ENCODE measurements around the gene HNF1B.

HNF1B gene

DNA sequence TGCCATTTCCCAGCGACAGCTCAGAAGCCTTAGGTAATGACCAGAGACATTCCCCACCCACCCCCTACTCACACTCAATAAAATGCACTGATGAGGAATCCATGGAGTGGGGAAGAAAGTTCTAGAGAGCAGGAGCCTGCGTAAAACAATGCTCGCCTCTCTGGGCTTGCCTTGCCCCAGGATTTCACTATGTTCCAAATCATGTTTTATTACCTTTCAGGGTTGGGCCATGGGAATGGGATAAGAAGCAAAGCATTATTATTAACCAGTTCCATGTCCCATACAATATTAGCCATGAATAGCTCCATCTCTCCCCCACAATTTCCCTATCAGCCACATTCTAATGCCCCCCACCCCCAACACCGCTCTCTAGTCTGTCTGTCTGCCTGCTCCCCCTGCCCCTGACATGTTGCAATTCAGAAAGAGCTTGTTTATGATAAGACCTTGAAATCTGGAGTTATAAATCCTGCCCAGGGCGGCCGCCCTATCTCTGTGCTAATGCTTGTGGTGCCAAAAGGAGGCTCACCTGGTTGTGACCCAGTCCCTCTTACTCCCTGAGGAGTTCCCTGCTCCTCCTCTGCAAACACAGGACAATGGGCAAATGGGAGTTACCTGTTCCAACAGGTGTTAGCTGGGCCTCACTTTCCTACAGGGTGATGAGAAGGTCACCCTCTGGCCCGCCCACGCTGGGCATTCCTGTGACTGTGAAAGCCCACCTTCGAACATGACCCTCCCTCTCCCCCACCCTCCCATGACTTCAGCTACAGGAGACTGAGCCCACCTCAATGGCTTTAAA lies 73.6 kb downstream of the HNF1B start:
- Histone ChIP-seq H3K9ac (no peak overlapping the region), H3K36me3 (ENCODE audit: control insufficient read depth, insufficient read depth, low read length) (no peaks in the 10 kb centered on the region), H3K27ac (no peak overlapping the region), H3K27me3 (ENCODE audit: control insufficient read depth, insufficient read depth, low read length) (no peaks in the 10 kb centered on the region), H3K79me2 (no peaks in the 10 kb centered on the region), H3K4me2 (ENCODE audit: low read length) (no peak overlapping the region), H3K4me3 (ENCODE audit: low read depth, low read length) (no peak overlapping the region), H3K4me1 (no peaks in the 10 kb centered on the region), H3K9me3 (ENCODE audit: control insufficient read depth, low read length) (no peaks in the 10 kb centered on the region), H2AFZ (no peak overlapping the region)
- TF ChIP-seq, protein P1, sequence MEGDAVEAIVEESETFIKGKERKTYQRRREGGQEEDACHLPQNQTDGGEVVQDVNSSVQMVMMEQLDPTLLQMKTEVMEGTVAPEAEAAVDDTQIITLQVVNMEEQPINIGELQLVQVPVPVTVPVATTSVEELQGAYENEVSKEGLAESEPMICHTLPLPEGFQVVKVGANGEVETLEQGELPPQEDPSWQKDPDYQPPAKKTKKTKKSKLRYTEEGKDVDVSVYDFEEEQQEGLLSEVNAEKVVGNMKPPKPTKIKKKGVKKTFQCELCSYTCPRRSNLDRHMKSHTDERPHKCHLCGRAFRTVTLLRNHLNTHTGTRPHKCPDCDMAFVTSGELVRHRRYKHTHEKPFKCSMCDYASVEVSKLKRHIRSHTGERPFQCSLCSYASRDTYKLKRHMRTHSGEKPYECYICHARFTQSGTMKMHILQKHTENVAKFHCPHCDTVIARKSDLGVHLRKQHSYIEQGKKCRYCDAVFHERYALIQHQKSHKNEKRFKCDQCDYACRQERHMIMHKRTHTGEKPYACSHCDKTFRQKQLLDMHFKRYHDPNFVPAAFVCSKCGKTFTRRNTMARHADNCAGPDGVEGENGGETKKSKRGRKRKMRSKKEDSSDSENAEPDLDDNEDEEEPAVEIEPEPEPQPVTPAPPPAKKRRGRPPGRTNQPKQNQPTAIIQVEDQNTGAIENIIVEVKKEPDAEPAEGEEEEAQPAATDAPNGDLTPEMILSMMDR (IDR thresholded peaks at IDR 0.05): no peak

DNA sequence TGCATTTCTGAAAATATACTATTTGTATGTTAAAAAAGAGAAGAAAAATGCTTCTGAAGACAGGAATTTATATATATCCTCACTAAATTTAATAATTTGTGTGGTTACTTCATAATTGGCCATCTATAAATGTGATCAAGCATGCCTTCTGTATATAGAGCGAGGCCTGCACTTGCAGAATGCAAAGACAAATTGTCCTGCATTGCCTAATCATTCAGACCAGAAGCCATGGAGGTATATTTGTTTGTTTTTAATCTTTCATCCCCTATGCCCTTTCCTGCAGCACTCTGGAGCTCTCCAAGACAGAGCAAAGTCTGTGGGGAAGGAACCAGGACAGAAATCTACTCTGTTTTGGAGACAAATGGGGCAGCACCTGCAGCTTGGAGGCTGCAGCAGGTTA lies 77.8 kb downstream of the HNF1B start:
- H3K27me3 ChIP-seq (ENCODE audit: control insufficient read depth, insufficient read depth, low read length): no peaks in the 10 kb centered on the region
- no peaks in the 10 kb centered on the region for H3K36me3 ChIP-seq (ENCODE audit: control insufficient read depth, insufficient read depth, low read length)
- no peak overlapping the region for H3K4me3 ChIP-seq (ENCODE audit: low read depth, low read length)
- H3K27ac ChIP-seq: no peak overlapping the region
- no peaks in the 10 kb centered on the region for H3K79me2 ChIP-seq
- TF ChIP-seq, protein P1 (IDR thresholded peaks at IDR 0.05): no peak
- H3K9ac ChIP-seq: no peak overlapping the region
- H3K4me1 ChIP-seq: no peaks in the 10 kb centered on the region
- no peak overlapping the region for H3K4me2 ChIP-seq (ENCODE audit: low read length)
- H2AFZ ChIP-seq: no peak overlapping the region
- no peaks in the 10 kb centered on the region for H3K9me3 ChIP-seq (ENCODE audit: control insufficient read depth, low read length)

DNA sequence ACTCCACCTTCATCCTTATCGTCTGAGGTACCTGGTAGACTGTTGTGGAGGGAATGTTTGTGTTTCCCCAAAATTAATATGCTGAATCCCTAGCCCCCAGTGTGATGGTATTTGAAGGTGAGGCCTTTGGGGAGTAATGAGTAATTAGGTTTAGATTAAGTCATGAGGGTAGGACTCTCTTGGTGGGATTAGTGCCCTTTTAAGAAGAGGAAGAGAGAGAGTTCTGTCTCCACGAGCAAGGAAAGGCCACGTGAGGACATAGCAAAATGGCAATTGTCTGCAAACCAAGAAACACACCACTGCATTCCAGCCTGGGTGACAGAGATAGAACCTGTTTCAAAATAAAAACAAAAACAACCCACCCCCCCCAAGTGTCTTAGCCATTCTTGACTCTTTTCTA lies 80.6 kb downstream of the HNF1B start:
- no peak overlapping the region for H3K4me2 ChIP-seq (ENCODE audit: low read length)
- no peaks in the 10 kb centered on the region for H3K27me3 ChIP-seq (ENCODE audit: control insufficient read depth, insufficient read depth, low read length)
- no peaks in the 10 kb centered on the region for H3K79me2 ChIP-seq
- no peaks in the 10 kb centered on the region for H3K4me1 ChIP-seq
- no peaks in the 10 kb centered on the region for H3K9me3 ChIP-seq (ENCODE audit: control insufficient read depth, low read length)
- no peak overlapping the region for H3K27ac ChIP-seq
- no peak overlapping the region for H2AFZ ChIP-seq
- no peak overlapping the region for H3K4me3 ChIP-seq (ENCODE audit: low read depth, low read length)
- H3K9ac ChIP-seq: no peak overlapping the region
- H3K36me3 ChIP-seq (ENCODE audit: control insufficient read depth, insufficient read depth, low read length): no peaks in the 10 kb centered on the region
- TF ChIP-seq, protein P1 (IDR thresholded peaks at IDR 0.05): no peak

DNA sequence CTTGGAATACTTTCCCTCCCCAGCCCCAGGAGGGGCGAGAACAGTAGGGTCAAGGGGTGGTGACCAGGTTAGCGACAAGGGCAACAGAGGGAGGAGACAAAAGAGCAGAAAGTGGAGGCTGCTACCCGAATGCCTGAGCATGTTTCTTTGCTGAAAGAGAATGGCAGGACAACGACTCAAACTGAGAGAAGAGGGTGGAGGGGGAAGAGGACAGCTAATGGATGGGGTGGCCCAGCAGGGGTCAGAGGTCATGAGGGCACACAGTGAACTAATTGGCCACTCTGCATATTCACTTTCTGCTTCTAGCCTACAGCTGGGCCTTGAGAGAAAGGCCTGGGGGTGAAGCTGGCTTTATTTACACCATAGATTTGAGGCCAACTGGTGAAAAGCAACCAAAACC lies 82.5 kb downstream of the HNF1B start:
- Histone ChIP-seq H3K4me2 (ENCODE audit: low read length) (no peak overlapping the region), H3K9me3 (ENCODE audit: control insufficient read depth, low read length) (no peaks in the 10 kb centered on the region), H3K79me2 (no peaks in the 10 kb centered on the region), H3K9ac (no peak overlapping the region), H3K36me3 (ENCODE audit: control insufficient read depth, insufficient read depth, low read length) (no peaks in the 10 kb centered on the region), H3K4me1 (no peaks in the 10 kb centered on the region), H3K27ac (no peak overlapping the region), H3K27me3 (ENCODE audit: control insufficient read depth, insufficient read depth, low read length) (no peaks in the 10 kb centered on the region), H2AFZ (no peak overlapping the region), H3K4me3 (ENCODE audit: low read depth, low read length) (no peak overlapping the region)
- TF ChIP-seq, protein P1 (IDR thresholded peaks at IDR 0.05): no peak
